Activated T-cell treated with anti-CD3 and anti-CD28 coated beads for 48 hours (primary cell): ENCODE results near the gene CLEC4M.
"Not testable (repeated sequence)": the region's sequence is repeated elsewhere in the genome, so short reads cannot be mapped to it uniquely, and the experiment has no call there.

Experiments
- DNase-seq: peaks from one replicate; pipeline ENCODE4 v3.0.0-alpha.2; 2020; ENCODE audit warnings: low read depth

The CLEC4M gene

DNA sequence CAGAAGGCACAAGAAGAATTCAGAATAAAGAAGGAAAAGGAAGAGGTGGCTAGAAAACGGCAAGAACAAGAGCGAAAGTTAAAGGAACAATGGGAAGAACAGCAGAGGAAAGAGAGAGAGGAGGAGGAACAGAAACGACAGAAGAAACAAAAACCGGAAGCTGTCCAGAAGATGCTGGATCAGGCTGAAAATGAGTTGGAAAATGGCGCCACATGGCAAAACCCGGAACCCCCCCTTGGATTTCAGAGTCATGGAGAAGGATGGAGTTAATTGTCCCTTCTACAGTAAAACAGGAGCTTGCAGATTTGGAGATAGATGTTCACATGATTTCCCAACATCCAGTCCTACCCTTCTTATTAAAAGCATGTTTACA lies 22.4 kb upstream of the CLEC4M start:
- DNase-seq, result no peak

DNA sequence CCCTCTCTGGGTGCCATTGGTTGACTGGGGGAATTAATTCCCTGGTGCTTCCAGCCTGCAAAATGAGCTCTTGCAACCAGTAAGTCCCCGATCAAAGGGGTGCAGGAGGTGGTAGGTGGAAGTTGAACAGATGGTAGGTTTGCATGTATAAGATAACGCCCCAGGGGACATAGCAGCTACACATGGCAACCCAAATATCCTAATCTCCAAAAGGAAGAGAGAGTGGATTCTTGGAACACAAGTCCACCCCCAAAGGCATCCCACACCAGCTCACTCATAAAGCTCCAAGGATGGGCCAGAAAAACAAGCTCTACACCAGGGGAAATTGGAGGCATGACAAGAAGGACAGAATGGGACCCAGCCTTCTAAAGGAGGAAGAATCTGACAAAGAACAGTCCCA lies 20.5 kb upstream of the CLEC4M start:
- DNase-seq, result no peak

DNA sequence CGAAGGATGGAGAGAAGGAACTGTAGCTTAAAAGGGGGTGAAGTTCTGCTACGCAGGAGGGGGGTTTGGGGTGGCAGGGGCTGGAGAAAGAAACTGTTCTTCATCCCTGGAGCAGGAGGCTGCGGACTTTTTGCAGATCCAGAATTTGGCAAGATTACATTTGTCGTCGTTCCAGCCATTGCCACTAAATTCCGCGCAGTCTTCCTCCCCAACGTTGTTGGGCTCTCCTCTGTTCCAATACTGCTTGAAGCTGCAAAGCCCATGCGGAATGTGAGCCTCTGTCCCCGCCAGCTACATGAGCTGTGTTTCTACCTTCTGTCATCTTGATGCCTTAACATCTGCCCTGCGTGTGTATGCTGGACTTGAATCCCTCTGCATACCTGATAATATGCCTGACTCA lies 20.1 kb upstream of the CLEC4M start:
- no peak for DNase-seq

DNA sequence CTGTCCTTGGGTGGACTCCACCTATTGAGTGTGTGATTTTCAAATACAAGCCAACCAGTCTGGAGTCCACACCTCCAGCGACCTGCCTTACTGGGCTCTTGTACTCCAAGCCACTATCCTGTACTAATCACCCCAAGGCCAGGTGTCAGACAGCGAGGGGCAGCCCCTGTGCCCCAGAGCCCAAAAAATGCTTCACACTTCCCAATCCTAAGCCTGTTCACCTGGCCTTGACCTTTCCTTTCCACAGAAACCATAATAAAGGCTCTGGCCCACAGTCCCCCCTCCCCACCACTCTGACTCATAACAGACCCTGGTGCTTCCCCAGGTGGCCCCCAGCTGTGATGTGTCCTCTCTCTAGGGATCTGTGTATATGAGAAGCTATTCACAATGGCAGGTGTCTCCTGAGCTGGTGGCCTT lies 19.6 kb upstream of the CLEC4M start:
- no peak for DNase-seq

DNA sequence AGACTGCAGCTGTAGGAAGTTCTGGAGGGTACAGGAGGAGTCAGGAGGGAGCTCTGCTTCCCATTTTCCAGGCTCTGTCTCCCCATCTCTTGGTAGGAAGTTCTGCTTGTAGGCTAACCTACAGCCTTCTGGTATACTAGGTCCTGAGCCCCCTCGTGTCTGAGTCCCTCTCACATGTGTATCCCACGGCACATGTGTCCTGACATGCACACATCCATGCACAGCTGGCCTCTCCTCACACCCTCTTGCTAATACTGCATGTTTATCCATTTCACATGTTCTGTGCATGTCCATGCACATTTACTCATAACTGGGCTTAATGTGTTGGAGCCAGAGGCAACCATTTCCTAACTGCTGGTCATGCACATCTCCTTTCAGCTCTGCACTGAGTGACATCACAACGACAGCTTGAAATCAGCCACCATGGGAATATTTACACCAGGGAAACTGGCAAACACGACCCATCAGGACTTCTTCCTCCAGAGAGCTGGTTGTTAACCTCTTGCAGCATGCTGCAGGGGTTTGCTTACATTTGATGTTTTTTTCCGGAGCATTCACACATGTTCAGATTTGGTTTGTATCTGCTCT lies 18.8 kb upstream of the CLEC4M start:
- DNase-seq, result no peak

DNA sequence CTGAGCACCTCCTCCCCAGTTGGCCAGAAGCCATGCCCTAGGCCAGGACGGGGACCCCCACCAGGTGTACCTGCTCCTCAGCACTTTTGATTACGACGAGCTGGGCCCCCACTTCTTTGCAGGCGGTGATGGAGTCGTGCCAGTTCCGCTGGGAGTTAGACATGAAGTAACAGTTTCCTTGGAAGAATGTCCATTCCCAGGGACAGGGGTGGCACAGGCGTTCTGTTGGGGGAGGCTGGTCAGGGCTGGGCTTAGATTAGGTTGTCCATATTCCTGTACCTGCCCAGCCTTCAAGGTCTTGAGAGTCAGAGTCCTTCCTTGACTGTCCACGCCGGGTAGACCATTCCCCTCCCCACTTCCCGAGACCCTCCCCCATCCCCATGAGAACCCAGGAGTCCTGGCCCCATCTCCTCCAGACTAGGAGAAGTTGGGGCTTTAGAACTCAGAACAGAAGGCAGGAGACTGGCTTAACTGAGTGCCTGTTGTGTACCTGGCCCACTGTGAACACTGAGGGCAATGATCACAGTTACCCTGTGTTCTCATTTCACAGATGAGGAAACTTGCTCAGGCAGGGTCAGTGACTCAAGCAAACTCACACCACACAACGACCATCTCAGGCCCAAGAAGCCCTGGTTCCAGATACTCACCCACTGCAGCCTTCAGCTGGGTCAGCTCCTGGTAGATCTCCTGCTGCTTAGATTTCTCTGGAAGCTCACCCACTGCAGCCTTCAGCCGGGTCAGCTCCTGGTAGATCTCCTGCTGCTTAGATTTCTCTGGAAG lies 18.0 kb upstream of the CLEC4M start:
- DNase-seq, result no peak

DNA sequence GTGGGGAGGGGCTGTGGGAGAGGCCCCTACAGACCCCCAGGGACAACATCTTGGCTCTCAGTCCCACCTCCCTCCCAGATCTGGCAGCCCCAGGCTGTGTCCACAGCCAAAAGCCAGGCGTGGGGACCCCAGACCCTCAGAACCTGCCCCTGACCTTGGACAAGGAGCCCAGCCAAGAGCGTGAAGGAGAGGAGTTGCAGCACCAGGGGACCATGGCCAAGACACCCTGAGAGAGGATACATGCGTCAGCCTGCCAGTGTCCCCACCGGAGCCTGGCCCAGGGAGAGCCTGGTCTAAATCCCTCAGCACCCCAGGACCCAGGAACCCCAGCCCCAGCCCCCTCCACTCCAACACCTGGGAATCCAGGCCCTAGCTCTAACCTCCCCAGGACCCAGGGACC lies 16.7 kb upstream of the CLEC4M start:
- DNase-seq, result not testable (repeated sequence)

DNA sequence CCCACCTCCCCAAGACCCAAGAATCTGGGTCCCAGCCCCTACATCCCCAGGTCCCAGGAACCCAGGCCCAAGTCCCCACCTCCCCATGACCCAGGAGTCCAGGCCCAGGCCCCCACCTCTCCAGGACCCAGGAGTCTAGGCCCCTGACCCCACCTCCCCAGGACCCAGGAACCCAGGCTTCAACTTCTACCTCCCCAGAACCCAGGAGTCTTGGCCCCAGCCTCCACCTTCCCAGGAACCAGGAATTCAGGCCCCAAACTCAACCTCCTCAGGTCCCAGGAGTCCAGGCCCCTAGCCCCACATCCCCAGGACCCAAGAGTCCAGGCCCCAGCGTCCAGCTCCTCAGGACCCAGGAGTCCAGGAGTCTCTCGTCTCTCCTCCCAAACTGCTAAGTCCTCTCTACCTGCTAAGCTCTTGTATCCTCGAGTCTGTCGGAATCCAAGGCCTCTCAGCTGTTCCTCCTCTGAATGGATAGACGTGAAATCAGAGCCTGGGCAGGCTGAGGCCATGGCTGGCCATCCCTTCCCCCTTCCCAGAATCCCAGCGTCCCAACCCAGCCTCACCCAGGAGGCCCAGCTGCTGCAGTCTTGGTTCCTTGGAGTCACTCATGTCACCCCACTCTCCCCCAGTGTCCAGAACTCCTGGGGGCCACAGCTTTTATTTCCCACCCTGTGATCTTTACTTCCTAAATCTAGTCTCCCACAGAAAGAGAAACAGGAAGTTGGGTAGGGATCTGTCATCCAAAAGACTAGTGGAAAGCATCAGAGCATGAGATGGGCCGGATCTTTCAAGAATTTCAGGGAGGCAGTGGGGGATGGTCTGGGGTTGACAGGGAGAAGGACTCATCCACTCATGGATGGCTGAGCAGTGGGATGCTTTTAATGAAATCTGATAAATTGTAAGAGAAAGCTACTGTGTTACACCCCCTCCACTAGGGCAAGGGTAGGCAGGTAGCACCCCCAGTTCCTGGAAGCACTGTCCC lies 15.8 kb upstream of the CLEC4M start, which contains the start of gene CD209:
CD209 (minus strand) TSS at position 632 of the 982 bp plus-strand sequence; CDS start at position 609, 23 bp downstream.
- DNase-seq, result no peak

DNA sequence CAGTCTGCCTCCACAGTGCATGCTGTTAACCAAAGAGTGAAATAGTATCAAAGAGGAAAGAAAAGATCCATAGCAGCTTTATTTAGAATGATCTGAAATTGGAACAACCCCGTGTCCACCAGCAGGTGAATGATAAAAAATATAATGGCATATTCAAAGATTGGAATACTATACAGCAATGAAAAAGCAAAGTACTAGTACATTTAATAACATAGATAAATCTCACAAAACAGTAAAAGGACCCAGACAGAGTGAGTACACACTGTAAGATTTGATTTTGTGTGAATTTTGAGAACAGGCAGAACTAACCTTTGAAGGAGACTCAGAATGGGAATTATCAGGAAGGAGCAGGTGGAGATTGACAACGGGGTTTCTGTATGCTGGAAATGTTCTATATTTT lies 14.9 kb upstream of the CLEC4M start:
- DNase-seq, result no peak

DNA sequence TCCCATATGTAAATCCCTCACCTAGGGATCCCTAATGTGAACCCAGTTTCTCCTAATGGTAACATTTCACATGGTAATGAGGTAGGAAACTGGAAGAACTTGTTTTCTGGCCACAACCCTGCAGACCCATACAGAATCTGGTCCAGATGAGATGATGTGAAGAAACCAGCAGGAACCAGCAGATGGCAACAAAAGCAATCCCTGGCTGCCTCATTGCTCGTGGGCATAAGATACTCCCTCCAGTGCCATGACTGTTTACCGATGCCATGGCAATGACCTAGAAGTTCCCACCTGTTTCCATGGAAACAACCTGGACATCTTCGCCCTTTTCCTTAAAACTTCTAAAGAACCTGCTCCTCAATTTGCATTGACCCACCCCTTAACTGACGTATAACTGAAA lies 14.3 kb upstream of the CLEC4M start:
- no peak for DNase-seq

DNA sequence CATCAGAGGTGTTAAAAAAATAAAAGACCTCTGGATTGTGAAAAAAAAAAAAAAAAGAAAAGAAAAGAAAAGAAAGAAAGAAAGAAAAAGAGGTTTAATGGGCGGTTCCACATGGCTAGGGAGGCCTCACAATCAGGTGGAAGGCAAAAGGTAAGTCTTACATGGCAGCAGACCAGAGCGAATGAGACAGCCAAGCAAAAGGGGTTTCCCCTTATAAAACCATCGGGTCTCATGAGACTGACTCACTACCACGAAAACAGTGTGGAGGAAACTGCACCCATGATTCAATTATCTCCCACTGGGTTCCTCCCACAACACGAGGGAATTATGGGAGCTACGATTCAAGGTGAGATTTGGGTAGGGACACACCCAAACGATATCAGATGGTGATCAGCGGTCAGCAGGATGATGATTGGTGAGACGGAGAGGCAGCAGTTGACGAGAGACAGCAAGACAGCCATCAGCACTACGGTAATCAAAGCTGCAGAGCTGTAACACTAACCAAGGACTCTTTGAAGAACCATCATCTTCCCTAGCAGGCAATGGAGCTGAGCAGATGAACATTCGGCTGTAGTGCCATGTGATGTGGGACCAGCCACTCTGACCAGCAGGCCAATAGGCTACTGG lies 11.8 kb upstream of the CLEC4M start:
- DNase-seq, result no peak

DNA sequence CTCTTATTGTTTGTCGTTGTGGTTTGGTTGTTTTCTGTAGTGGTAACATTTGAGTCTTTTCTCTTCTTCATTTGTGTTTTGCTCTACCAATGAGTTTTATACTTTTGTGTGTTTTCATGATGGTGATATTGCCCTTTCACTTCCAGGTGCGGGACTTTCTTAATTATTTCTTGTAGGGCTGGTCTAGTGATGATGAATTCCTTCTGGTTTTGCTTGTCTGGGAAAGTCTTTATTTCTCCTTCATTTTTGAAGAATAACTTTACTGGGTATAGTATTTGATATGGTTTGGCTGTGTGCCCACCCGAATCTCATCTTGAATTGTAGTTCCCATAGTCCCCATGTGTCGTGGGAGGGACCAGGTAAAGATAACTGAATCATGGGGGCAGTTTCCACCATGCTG lies 6.8 kb upstream of the CLEC4M start:
- DNase-seq, result no peak

DNA sequence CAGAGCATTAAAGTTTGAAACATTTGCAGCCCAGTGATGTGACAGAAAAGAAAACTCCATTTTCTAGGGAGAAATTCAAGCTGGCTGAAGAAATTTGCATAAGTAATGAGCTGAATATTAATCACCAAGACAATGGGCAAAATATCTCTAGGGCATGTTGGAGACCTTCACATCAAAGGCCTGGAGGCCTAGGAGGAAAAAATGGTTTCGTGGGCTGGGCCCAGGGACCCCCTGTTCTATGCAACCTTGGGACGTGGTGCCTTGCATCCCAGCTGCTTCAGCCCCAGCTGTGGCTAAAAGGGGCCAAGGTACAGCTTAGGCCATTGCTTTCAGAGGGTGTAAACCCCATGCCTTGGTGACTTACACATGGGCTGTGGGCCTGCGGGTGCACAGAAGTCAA lies 5.7 kb upstream of the CLEC4M start:
- DNase-seq, result no peak

DNA sequence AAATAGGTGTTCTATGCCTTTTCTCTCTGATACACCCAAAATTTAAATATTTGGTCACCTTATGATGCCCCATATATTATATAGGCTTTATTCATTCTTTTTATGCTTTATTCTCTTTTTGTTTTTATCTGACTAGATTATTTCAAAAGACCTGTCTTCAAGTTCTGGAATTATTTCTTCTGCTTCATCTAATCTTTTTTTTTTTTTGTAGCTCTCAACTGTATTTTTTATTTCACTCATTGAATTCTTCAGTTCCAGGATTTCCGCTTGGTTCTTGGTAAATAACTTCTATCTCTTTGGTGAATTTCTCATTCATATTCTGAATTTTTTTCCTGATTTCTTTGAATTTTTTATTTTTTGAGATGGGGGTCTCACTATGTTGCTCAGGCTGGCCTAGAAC lies 3.9 kb upstream of the CLEC4M start:
- no peak for DNase-seq

DNA sequence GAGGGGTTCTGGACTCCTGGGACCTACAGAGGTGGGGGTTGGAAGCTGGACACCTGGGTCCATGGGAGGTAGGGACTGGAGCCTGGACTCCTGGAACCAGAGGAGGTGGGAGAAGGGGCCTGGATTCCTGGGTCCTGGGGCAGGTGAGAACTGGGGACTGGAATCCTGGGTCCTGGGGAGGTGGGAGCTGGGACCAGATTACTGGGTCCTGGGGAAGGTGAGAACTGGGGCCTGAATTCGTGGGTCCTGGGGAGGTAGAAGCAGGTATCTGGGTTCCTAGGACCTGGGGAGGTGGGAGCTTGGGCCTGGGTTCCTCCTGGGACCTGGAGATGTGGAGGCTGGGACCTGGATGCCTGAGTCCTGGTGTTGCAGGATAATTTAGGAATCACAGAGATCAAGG lies 653 bp downstream of the CLEC4M start:
- no peak for DNase-seq

DNA sequence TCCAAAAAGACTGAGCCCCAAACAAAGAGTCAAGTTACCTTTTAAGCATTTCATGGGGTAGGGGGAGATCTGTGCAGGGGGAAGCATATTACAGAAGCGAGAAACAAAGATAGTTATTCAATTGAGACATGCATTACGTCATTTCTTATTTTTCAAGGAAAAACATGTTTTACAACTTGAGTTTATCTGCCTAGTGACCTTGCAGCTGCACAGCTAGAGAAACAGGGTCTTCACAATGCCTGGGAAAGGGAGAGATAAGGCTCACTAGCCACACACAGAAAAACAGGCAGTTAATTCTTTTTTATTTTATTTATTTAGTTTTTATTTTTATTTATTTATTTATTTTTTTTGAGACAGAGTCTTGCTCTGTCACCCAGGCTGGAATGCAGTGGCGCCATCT lies 1.1 kb downstream of the CLEC4M start:
- not testable (repeated sequence) for DNase-seq

DNA sequence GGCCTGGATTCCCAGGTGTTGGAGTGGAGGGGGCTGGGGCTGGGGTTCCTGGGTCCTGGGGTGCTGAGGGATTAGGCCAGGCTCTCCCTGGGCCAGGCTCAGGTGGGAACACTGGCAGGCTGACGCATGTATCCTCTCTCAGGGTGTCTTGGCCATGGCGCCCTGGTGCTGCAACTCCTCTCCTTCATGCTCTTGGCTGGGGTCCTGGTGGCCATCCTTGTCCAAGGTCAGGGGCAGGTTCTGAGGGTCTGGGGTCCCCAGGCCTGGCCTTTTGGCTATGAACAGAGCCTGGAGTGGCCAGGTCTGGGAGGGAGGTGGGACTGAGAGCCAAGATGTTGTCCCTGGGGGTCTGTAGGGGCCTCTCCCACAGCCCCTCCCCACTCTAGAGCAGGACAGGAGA lies 2.0 kb downstream of the CLEC4M start:
- DNase-seq, result not testable (repeated sequence)

DNA sequence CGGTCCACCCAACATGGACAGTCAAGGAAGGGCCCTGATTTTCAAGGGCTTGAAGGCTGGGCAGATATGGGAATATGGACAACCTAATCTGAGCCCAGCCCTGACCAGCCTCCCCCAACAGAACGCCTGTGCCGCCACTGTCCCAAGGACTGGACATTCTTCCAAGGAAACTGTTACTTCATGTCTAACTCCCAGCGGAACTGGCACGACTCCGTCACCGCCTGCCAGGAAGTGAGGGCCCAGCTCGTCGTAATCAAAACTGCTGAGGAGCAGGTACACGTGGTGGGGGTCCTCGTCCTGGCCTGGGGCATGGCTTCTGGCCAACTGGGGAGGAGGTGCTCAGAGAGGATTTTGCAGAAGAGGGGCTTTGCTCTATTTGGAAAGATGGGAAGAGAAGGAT lies 3.5 kb downstream of the CLEC4M start:
- no peak for DNase-seq

DNA sequence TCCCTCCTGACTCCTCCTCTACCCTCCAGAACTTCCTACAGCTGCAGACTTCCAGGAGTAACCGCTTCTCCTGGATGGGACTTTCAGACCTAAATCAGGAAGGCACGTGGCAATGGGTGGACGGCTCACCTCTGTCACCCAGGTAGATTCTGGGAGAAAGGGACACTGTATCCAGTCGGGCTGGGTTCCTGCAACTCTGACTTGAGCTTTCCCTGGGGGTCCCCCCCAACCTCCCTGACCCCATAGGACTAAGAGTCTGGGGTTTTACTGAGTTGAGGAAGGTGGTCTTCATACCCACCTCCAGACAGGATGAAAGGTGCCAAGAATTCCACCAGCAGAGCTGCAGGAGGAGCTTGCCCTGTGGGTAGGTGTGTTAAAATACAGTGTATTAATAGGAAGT lies 4.4 kb downstream of the CLEC4M start:
- no peak for DNase-seq

DNA sequence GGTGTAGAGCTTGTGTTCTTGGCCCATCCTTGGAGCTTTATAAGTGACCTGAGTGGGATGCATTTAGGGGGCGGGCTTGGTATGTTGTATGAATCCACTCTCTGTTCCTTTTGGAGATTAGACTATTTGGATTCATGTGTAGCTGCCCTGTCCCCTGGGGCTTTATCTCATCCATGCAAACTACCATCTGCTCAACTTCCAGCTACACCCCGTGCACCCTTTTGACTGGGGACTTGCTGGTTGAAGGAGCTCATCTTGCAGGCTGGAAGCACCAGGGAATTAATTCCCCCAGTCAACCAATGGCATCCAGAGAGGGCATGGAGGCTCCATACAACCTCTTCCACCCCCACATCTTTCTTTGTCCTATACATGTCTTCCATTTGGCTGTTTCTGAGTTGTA lies 6.1 kb downstream of the CLEC4M start:
- no peak for DNase-seq

DNA sequence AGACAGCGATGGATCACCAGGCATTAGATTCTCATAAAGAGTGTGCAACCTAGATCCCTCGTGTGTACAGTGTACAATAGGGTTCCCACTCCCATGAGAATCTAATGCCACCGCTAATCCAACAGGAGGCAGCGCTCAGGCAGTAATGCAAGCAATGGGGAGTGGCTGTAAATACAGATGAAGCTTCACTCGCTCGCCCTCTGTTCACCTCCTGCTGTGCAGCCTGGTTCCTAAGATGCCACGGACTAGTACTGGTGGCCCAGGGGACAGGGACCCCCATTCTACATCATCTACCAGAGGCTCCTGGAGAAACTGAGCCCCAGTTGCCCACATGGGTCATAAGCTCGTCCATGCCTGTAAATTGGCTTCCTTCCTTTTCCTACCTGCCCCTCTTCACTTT lies 8.0 kb downstream of the CLEC4M start:
- no peak for DNase-seq

DNA sequence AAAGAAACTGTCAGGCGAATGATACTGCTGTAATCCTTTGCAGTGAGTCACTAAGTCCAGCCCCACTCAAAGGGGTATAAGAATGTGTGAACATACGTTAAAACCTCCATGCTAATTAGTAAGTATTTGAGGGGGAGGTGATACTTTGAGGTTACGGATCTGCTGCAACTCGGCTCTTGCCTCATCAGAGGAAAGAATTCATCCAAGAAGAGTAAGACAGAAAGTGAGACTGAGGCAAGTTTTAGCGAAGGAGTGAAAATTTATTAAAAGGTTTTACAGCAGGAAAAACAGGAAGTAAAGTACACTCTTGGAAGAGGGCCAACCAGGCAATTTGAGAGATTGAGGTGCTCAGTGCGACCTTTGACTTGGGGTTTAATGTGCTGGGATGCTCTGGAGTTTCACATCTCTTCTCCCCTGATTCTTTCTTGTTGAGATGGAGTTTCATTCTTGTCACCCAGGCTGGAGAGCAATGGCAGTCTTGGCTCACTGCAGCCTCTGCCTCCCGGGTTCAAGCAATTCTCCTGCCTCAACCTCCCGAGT lies 9.8 kb downstream of the CLEC4M start:
- no peak for DNase-seq
